Medulla oblongata (tissue), 1 donor: Measurements from ENCODE around the gene BCAP29.
"Not testable (repeated sequence)": the region's sequence is repeated elsewhere in the genome, so short reads cannot be mapped to it uniquely, and the experiment has no call there.

ENCODE experiments used
- DNase-seq: peaks from one replicate; pipeline ENCODE4 v3.0.0-alpha.2; 2015; ENCODE audit errors: extremely low spot score

The BCAP29 gene

DNA sequence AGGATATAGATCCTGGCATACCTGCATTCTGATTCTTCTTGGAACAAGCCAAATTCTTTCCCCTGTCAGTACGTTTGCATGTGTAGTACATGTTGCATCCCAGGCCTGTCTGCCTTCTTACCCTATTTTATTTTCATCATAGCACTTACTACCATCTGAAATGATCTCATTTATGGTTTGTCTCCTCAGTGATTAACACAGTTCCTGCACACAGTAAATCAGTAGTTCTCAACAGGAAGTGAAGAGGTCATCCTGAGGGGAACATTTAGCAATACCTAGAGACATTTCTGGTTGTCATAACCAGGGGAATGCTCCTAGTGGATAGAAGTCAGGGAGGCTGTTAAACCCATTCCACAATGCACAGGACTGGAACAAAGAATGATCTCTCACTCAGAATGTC lies 42.4 kb downstream of the BCAP29 start:
- DNase-seq, result no peak

DNA sequence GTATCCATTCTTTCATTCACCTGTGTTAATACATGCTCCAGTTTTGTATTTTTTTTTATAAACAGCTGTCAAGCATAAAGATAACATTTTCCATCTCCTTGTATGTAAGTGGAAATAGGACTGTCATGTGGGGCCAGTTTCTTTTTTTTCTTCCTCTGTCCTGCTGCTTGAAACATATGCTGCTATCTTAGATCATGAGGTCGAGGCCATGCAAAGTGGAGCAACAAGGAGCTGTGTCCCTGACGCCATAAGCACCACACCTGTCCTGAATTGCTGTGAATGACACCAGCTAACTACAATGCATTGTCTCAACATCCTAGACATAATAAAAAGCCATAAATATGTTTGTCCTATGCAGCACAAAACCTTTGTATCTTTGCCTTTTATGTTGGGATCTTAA lies 42.8 kb downstream of the BCAP29 start:
- DNase-seq, result no peak

DNA sequence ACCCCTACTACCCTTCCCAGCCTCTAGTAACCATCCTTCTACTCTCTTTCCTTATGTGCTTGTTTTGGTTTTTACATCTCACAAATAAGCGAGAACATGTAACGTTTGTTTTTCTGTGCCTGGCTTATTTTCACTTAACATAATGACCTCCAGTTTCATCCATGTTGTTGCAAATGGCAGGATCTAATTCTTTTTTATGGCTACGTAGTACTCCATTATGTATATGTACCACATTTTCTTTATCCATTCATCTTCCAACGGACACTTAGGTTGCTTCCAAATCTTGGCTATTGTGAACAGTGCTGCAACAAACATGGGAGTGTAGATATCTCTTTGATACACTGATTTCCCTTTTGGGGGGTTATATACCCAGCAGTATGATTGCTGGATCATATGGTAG lies 47.0 kb downstream of the BCAP29 start:
- DNase-seq, result no peak

DNA sequence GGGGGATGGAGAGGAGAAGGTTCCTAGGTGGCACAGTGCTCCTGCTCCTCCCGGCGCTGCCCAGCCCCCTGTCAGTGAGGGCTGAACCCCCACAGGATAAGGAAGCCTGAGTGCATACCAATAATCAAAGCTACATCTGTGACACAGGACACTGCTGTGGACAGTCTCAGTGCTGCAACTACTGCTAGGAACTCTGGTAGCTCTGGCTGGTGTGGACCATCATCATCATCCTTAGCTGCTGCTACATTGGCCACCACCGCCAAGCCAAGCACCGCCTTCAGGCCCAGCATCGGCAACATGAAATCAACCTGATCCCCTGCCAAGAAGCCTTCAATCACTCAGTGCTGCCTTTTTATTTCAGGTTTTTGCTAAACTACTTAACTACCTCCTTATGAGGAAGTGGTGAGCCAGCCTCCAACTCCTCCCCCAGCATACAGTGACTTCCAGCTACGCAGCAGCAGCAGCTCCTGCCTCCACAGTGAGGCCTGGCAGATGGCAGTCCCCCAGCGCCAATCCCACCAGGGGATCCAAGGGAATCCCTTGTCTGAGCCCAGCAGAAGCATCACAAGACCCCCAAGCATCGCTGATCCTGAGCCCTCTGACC lies 48.5 kb downstream of the BCAP29 start:
- no peak for DNase-seq

DNA sequence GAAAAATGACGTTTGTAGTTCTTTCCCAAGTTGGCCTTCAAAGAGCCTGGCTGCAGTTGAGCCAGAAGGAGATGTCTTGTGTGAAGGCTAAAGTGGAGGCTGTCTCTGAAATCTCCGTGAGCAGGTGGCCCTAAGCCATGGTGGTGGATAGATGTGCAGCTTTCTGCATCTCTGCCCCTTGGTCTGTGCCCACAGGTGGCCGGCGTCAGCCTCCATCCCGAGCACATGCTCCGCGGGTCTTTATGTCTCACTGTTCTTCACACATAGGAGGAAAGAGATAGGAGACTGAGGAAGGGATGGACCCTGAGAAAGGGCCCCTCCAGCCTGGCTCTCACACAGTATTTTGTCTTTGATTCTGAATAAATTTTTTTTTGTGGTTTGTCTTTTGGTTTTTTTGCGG lies 50.3 kb downstream of the BCAP29 start:
- DNase-seq, result no peak

DNA sequence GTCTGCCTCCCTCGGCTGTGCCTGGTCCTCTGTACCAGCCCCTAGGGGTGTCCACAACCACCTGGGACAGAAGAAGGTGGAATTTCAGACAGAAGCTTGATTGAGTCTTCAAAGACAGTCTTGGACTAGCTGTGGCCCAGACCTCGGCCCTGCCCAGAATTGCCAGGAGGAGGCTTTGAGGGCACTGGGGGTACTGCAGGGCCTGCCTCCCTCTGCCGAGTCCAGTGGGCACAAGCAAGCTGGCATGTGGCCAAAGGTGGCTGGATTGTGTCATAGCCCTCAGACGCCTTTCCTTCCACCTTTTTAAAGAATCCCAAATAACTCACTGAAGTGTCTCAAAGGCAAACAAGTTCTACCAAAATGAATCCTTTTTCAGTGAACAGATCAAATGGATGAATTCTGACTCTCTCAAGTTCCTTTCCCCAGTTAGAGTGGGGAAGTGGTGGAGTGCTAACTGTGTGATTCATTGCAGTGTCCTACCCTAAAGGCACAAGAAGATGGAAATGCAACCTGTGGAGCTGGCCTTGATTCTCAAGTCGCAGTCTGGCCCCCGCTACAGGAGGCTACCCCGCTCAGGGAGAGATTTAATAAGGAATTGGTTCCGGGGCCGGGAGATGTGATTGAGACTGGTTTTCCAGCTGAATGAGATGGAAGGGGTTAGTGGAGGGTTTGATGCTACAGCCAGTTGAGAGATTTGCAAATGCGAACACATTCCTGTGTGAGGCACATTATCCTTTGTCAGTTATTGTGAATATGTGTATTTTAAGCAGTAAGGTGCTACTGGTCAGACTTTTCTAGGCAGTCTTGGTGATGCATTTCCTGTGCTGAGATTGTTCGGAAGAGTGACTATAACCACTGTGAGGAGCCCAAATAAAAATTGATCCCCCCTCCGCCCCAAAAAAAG lies 51.8 kb downstream of the BCAP29 start:
- DNase-seq, result no peak

DNA sequence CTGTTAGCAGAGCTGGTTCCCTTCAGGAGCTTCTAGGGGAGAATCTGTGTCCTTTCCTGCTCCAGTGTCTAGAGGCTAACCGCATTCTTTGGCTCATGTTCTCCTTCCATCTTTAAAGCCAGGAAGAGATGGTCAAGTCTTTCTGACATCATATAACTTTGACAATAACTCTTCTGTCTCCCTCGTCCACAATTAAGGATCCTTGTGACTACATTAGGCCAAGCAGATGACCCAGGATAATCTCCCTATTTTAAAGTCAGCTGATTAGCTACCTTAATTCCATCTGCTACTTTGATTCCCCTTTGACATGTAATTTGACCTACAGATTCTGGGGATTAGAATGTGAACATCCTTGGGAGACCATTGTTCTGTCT lies 52.4 kb downstream of the BCAP29 start:
- DNase-seq, result no peak

DNA sequence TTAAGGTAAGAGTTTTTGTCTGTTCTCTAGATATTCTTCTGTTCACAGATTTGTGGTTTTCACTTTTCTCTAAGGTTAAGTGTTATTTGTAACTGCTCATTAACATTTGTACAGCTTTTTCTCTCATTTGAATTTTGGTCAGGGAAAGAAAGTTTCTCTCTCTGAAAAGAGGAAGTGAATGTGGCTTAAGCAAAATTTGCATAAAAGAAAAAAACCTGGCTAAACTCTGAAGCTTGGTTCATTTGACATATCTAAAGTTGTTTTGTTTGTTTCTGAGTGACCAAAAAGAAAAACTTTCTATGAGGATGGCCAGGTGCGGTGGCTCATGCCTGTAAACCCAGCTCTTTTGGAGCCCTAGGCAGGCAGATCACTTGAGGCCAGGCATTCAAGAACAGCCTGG lies 58.5 kb downstream of the BCAP29 start:
- peak; percentile 13 for DNase-seq

DNA sequence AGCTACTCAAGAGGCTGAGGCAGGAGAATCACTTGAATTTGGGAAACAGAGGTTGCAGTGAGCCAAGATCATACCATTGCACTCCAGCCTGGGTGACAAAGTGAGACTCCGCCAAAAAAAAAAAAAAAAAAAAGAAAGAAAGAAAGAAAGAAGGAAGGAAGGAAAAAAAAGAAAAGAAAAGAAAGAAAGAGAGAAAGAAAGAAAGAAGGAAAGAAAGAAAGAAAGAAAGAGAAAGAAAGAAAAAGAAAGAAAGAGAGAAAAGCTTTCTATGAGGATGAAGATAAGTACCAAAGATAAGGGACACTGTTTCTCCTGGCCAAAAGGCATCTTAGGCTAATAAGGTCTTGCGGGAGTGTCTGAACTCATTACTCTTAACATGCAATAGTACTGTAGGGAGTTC lies 59.0 kb downstream of the BCAP29 start:
- DNase-seq, result not testable (repeated sequence)

DNA sequence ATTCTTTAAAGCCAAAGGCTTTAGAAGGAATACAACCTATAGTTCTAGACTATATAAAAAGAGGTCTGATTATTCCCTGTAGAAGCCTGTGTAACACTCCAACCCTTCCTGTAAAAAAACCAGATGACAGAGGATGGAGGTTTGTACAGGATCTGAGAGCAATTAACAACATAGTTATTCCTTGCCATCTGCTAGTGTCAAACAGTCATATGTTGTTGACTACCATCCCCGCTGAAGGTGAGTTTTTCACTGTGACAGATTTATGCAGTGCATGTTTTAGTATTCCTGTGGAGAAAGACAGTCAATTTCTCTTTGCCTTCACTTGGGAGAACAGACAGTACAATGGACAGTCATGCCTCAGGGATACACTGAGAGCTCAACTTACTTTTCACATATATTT lies 61.6 kb downstream of the BCAP29 start:
- no peak for DNase-seq

DNA sequence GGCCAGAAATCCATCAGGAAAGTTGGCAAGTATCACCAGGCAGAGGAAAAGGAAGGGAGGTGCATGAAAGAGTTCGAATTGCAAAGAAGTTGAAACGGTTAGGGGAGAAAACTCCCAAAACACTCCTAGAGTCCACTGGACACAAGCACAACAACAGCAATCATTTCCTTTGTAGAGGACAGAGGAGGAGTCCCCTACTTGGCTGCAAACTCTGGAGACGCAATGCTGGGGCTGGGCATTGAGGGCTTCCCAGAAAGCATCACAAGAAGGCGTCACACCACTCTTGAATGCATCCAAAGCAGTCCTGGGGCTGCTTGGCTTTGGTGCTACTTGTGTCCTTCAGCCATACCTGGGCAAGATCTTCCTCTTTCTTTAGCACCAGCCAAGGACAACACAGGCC lies 62.5 kb downstream of the BCAP29 start:
- no peak for DNase-seq

DNA sequence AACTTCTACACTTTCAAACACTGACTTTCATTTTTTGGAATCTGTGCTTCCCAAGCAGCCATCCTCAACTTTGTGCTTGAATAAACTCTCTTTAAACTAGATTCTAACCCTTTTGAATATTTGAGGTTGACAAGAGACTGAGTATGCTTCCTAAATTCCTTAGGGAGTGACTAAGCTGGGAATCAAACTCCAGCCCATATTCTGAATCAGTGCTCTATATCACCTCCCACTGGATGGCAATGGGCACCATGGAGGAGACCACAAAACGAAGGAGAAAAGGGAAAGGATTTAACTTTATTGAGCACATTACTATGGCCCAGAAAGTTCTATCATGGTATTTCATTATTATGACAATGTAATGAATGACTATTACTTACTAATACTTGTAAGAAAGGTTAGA lies 63.4 kb downstream of the BCAP29 start:
- no peak for DNase-seq

DNA sequence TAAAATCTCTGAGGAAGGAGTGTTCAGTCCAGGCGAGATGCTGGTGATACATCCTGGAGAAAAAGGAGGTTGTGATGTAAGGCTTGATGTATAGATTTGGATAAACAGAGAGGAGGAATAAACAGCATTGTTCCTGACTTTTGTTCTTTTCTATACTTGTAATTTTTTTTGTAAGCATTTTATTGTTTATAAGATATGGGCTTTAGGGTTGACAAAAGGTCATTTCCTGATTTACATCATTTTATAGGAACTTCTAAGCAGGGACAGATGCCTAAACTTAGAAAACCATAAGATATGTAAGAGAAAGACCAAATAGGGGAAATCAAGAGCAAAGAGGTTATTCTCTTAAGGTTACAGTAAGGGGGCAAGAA lies 63.9 kb downstream of the BCAP29 start:
- DNase-seq, result no peak

DNA sequence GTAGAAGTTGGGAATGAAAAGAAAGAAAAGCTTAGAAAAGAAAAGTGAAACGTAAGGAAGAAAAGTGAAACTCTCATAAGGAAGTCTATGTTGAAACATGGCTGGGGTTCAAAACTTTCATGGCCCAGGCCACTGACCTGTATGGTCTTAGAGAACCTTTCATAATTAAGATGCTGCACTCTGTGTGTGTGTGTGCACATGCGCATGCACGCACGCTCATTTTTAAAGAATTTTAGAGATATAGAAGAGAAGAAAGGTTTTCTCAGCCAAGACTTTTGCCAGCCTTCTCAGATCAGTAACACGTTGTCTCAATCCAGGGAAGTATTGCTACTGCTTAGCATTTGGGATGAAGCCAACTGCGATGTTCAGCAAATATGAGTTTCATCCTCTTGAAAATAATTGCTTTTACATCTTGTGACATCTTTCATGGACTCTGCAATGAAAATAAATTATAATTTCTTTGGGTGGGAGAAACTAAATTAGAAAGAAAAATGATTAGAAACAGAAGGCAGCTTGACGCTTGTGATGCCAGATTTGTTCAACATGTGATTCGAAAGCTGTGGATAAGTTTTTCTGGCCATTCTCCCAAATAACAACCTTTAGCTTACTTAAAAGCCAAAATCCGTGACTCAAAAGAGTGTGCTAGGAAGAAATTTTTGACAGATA lies 64.4 kb downstream of the BCAP29 start:
- no peak for DNase-seq

DNA sequence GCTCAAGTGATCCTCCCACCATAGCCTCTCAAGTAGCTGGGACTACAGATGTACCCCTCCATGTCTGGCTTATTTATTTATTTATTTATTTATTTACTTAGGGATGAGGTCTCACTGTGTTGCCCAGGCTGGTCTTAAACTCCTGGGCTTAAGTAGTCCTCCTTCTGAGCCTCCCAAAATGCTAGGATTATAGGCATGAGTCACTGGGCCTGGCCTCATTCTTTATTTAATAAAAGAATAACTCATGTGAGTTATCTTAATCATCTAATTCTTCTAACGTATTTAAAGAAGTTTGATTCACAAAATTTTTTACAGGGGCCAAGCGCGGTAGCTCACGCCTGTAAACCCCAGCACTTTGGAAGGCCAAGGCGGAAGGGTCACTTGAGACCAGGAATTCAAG lies 72.6 kb downstream of the BCAP29 start:
- DNase-seq, result no peak

DNA sequence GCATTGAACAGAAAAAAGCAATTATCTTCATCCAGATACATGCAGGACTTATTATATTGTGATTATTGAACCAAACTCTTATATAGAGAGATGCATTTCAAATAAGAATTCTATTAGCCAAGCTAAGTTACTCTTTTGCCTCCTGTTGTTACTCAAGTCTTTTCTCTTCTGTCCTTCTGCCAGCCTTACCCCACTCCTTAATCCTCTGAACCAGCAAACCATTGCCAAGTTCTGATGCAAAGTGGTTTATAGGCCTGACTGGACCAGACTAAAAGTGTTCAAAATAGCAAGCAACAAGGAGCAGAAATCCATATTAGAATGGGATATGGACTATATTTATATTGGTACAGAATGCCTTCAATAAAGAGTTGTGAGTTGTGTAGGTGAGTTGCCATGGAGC lies 78.4 kb downstream of the BCAP29 start:
- no peak for DNase-seq

DNA sequence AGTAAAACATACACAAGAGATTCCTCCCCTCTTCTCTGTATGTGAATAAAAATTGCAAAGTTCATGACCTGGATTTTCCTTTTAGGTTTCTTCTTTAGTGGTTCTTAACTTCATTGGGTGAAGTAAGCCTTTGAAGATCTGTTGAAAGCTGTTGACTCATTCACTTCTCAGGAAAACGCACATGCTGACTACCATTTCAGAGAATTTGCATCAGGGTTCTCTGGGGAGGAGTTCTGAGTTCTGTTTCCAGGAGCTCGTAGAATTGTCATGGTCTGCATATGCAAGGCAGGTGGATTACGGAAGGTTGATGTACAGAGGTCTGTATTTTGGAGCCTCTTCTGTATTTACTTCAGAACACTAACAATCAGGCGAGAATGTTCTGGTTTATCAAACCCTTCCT lies 79.6 kb downstream of the BCAP29 start:
- no peak for DNase-seq

DNA sequence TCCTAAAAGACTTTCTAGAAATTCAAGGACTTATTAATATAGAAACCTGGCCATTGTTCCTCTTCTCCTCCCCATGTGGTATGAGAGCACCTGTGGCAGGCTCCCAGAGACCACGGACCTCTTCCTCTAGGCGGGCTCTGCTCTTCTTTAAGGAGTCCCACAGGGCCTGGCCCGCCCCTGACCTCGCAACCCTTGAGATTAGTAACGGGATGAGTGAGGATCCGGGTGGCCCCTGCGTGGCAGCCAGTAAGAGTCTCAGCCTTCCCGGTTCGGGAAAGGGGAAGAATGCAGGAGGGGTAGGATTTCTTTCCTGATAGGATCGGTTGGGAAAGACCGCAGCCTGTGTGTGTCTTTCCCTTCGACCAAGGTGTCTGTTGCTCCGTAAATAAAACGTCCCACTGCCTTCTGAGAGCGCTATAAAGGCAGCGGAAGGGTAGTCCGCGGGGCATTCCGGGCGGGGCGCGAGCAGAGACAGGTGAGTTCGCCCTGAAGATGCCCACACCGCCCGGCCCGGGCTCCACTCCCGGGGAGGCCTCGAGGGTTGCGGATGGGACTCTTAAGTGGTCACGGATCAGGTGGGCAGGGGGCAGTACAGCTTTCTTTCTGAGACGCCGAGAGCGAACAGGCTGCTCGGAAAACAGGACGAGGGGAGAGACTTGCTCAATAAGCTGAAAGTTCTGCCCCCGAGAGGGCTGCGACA lies 80.5 kb downstream of the BCAP29 start, which contains the start of gene SLC26A4:
SLC26A4 (plus strand) TSS at position 448 of the 700 bp plus-strand sequence. CDS start 814 bp downstream, outside the sequence.
- DNase-seq, result no peak

DNA sequence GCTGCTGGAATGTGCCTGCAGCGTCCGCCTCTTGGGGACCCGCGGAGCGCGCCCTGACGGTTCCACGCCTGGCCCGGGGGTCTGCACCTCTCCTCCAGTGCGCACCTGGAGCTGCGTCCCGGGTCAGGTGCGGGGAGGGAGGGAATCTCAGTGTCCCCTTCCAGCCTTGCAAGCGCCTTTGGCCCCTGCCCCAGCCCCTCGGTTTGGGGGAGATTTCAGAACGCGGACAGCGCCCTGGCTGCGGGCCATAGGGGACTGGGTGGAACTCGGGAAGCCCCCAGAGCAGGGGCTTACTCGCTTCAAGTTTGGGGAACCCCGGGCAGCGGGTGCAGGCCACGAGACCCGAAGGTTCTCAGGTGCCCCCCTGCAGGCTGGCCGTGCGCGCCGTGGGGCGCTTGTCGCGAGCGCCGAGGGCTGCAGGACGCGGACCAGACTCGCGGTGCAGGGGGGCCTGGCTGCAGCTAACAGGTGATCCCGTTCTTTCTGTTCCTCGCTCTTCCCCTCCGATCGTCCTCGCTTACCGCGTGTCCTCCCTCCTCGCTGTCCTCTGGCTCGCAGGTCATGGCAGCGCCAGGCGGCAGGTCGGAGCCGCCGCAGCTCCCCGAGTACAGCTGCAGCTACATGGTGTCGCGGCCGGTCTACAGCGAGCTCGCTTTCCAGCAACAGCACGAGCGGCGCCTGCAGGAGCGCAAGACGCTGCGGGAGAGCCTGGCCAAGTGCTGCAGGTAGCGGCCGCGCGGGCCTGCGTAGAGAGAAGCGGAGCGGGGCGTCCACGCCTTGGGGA lies 81.2 kb downstream of the BCAP29 start:
- no peak for DNase-seq

DNA sequence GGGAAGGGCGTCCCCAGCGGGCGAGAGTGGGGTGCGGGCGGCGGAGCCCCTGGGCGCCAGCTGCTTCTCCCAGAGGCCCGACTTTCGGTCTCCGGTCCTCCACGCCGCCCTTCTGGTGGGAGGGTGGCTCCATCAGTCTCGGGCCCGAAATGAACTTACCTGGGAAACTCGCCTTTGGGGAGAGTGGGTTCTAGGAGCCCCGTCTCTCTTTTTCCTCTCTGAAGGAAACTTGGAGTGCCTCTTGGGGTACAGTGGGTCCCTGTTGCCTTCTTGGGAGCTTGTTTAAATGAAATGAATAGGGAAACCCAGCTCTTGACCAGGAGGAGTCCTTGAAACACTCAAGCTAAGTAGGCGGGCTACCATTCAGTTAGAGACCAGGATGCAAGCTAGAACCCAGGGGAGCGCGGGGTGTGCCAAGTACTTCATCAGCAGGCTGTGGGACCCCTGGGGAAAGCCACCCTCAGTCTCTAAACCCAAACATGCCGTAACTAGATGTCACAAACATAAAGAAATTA lies 81.9 kb downstream of the BCAP29 start:
- DNase-seq, result no peak

DNA sequence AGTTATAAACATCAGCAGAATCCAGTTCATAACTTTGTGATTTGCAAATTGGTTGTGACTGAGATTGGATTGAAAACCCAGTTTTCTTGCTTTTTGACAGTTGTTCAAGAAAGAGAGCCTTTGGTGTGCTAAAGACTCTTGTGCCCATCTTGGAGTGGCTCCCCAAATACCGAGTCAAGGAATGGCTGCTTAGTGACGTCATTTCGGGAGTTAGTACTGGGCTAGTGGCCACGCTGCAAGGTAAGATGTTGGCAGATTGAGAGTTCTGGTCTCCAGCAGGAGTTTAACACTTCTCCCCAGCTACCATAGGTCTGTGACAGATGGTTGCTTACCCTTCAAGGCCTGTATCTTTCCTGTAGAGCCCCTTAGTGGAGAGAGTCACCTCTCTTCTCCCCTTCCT lies 83.2 kb downstream of the BCAP29 start:
- no peak for DNase-seq
